Measurements from ENCODE around the gene FBXW5.

DNA sequence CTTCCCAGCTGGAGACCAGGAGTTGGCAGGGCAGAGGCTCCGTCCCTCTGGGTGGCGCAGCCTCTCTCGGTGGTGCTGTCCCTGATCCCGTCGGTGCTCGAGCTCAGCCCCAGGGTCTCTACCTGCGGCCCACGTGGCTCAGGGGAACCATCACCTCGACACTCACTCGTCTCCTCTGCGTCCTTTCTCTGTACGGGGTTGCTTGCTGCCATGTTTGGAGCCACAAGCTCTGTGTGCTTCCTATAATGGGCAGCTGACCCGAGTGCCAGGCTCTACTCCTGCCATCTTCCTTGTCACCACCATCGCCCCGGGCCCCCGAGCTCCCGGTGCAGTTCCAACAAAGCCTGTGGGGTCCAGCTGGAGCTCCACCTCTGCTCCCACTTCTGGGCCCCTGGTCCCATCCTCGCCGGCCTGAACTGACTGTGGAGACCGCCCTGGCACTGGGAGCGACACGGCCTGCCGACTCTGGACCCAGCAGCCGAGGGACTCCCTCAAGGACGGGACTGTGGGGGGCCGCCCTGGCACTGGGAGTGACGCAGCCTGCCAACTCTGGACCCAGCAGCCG is 5.0 kb downstream of the FBXW5 start:
- TF ChIP-seq EZH2phosphoT487 (IDR thresholded peaks at IDR 0.05; ENCODE audit: borderline replicate concordance) (no peak), POLR2AphosphoS5 (IDR thresholded peaks at IDR 0.05; ENCODE audit: low read depth, low read length) (no peak), EZH2 (IDR thresholded peaks at IDR 0.05) (no peak), ZFX (IDR thresholded peaks at IDR 0.05) (no peak), ELF1 (IDR thresholded peaks at IDR 0.05; ENCODE audit: borderline replicate concordance, low read depth) (no peak)
- TF ChIP-seq, protein P1, sequence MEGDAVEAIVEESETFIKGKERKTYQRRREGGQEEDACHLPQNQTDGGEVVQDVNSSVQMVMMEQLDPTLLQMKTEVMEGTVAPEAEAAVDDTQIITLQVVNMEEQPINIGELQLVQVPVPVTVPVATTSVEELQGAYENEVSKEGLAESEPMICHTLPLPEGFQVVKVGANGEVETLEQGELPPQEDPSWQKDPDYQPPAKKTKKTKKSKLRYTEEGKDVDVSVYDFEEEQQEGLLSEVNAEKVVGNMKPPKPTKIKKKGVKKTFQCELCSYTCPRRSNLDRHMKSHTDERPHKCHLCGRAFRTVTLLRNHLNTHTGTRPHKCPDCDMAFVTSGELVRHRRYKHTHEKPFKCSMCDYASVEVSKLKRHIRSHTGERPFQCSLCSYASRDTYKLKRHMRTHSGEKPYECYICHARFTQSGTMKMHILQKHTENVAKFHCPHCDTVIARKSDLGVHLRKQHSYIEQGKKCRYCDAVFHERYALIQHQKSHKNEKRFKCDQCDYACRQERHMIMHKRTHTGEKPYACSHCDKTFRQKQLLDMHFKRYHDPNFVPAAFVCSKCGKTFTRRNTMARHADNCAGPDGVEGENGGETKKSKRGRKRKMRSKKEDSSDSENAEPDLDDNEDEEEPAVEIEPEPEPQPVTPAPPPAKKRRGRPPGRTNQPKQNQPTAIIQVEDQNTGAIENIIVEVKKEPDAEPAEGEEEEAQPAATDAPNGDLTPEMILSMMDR (IDR thresholded peaks at IDR 0.05 in 2 of 3, conservative IDR thresholded peaks at IDR 0.05 in 1 of 3; ENCODE audit: borderline replicate concordance in 1 of 3, insufficient read depth in 1 of 3, low read depth in 2 of 3, low read length in 2 of 3) = no peak
- TF ChIP-seq, protein P2, sequence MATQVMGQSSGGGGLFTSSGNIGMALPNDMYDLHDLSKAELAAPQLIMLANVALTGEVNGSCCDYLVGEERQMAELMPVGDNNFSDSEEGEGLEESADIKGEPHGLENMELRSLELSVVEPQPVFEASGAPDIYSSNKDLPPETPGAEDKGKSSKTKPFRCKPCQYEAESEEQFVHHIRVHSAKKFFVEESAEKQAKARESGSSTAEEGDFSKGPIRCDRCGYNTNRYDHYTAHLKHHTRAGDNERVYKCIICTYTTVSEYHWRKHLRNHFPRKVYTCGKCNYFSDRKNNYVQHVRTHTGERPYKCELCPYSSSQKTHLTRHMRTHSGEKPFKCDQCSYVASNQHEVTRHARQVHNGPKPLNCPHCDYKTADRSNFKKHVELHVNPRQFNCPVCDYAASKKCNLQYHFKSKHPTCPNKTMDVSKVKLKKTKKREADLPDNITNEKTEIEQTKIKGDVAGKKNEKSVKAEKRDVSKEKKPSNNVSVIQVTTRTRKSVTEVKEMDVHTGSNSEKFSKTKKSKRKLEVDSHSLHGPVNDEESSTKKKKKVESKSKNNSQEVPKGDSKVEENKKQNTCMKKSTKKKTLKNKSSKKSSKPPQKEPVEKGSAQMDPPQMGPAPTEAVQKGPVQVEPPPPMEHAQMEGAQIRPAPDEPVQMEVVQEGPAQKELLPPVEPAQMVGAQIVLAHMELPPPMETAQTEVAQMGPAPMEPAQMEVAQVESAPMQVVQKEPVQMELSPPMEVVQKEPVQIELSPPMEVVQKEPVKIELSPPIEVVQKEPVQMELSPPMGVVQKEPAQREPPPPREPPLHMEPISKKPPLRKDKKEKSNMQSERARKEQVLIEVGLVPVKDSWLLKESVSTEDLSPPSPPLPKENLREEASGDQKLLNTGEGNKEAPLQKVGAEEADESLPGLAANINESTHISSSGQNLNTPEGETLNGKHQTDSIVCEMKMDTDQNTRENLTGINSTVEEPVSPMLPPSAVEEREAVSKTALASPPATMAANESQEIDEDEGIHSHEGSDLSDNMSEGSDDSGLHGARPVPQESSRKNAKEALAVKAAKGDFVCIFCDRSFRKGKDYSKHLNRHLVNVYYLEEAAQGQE (IDR thresholded peaks at IDR 0.05; ENCODE audit: low read depth) = no peak

All from HCT116 (cell line).